ENCODE measurements around the gene NEK6. TPM values are rescaled to one million over a fixed set of nuclear protein-coding genes. Genes with fewer than 3 reads are reported as not detected.

Gene NEK6
- total and polyA plus RNA-seq, 9 of the 15 experiments (the other 6 are each of a cell fraction or from before 2014, with no cell fraction given): 3.1 to 19.0 (median 8.4) TPM

GRCh38 chr9:124388275-124389048 lies 130.7 kb downstream of the NEK6 start (continued):
- TF ChIP-seq DACH1 (IDR thresholded peaks at IDR 0.05; ENCODE audit: partially characterized antibody) (peak; percentile 54), COPS2 (conservative IDR thresholded peaks at IDR 0.05) (no peak), MAFG (tag; conservative IDR thresholded peaks at IDR 0.05) (no peak), SOX6 (IDR thresholded peaks at IDR 0.05) (0 out of 2 replicates have a peak, but pooled peaks have one; percentile 14), MECOM (CRISPR knock-in tag; IDR thresholded peaks at IDR 0.05) (no peak), SIN3A (IDR thresholded peaks at IDR 0.05; ENCODE audit: borderline replicate concordance in 2 of 2, control insufficient read depth in 1 of 2, low read depth in 2 of 2, low read length in 2 of 2) (0 out of 4 replicates have a peak, but pooled peaks of 1 of the 2 experiments have one; percentile 27), RHOXF2B (CRISPR knock-in tag; conservative IDR thresholded peaks at IDR 0.05) (no peak), ZBTB2 (IDR thresholded peaks at IDR 0.05) (peak; percentile 63), ARNT (IDR thresholded peaks at IDR 0.05) (peak in 1 of 2 experiments; percentile 50; a peak in 1 of 4 replicates), ZNF134 (CRISPR knock-in tag; conservative IDR thresholded peaks at IDR 0.05) (no peak), CXXC5 (CRISPR knock-in tag; IDR thresholded peaks at IDR 0.05) (peak; percentile 49), ATF3 (IDR thresholded peaks at IDR 0.05) (peak; percentile 66), ATF3 (CRISPR knock-in tag; conservative IDR thresholded peaks at IDR 0.05) (no peak), TCF3 (CRISPR knock-in tag; IDR thresholded peaks at IDR 0.05) (peak; percentile 69), KDM1A (IDR thresholded peaks at IDR 0.05) (peak; percentile 39 to 71; a peak in 2 of 4 replicates), CREB3L1 (IDR thresholded peaks at IDR 0.05; ENCODE audit: borderline replicate concordance, low read depth) (no peak; the same call in 1 of the 2 replicates)
- TF ChIP-seq, protein P1, sequence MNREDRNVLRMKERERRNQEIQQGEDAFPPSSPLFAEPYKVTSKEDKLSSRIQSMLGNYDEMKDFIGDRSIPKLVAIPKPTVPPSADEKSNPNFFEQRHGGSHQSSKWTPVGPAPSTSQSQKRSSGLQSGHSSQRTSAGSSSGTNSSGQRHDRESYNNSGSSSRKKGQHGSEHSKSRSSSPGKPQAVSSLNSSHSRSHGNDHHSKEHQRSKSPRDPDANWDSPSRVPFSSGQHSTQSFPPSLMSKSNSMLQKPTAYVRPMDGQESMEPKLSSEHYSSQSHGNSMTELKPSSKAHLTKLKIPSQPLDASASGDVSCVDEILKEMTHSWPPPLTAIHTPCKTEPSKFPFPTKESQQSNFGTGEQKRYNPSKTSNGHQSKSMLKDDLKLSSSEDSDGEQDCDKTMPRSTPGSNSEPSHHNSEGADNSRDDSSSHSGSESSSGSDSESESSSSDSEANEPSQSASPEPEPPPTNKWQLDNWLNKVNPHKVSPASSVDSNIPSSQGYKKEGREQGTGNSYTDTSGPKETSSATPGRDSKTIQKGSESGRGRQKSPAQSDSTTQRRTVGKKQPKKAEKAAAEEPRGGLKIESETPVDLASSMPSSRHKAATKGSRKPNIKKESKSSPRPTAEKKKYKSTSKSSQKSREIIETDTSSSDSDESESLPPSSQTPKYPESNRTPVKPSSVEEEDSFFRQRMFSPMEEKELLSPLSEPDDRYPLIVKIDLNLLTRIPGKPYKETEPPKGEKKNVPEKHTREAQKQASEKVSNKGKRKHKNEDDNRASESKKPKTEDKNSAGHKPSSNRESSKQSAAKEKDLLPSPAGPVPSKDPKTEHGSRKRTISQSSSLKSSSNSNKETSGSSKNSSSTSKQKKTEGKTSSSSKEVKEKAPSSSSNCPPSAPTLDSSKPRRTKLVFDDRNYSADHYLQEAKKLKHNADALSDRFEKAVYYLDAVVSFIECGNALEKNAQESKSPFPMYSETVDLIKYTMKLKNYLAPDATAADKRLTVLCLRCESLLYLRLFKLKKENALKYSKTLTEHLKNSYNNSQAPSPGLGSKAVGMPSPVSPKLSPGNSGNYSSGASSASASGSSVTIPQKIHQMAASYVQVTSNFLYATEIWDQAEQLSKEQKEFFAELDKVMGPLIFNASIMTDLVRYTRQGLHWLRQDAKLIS (CRISPR knock-in tag; IDR thresholded peaks at IDR 0.05): no peak
- TF ChIP-seq, protein P2, sequence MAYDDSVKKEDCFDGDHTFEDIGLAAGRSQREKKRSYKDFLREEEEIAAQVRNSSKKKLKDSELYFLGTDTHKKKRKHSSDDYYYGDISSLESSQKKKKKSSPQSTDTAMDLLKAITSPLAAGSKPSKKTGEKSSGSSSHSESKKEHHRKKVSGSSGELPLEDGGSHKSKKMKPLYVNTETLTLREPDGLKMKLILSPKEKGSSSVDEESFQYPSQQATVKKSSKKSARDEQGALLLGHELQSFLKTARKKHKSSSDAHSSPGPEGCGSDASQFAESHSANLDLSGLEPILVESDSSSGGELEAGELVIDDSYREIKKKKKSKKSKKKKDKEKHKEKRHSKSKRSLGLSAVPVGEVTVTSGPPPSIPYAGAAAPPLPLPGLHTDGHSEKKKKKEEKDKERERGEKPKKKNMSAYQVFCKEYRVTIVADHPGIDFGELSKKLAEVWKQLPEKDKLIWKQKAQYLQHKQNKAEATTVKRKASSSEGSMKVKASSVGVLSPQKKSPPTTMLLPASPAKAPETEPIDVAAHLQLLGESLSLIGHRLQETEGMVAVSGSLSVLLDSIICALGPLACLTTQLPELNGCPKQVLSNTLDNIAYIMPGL (CRISPR knock-in tag; IDR thresholded peaks at IDR 0.05): no peak

All from K562 (cell line).